HUES64 (cell line): ENCODE results near the gene CPTP. TPM values are rescaled to one million over a fixed set of nuclear protein-coding genes. Genes with fewer than 3 reads are reported as not detected.
A peak's percentile ranks its signal among the peaks of the same experiment; 100 is the strongest.

Experiments used
- H3K27ac ChIP-seq: 2 replicates; pipeline ENCODE4 v1.7.0; 2013; ENCODE audit warnings: low read depth, low read length, inconsistent platforms
- H3K27me3 ChIP-seq: 2 replicates; pipeline ENCODE4 v1.6.1; 2013; ENCODE audit warnings: mild to moderate bottlenecking, low read length; ENCODE audit not compliant: insufficient read depth
- H3K36me3 ChIP-seq: 2 replicates; pipeline ENCODE4 v1.6.1; 2013; ENCODE audit warnings: mild to moderate bottlenecking, low read length; ENCODE audit not compliant: insufficient read depth
- H3K4me1 ChIP-seq: 2 replicates; pipeline ENCODE4 v1.6.1; 2013; ENCODE audit warnings: mild to moderate bottlenecking, low read length, moderate library complexity; ENCODE audit not compliant: insufficient read depth
- H3K4me3 ChIP-seq: 2 replicates; pipeline ENCODE4 v1.5.1; 2013; ENCODE audit warnings: mild to moderate bottlenecking, low read length, moderate library complexity
- H3K9ac ChIP-seq: 2 replicates; pipeline ENCODE4 v1.6.1; 2013; ENCODE audit warnings: mild to moderate bottlenecking, low read depth, low read length
- H3K9me3 ChIP-seq: 2 replicates; pipeline ENCODE4 v1.6.1; 2013; ENCODE audit warnings: low read depth, low read length; ENCODE audit not compliant: insufficient read depth
- WGBS: fragments of 150-250, 120-280 bp; methylation state at CpG from one replicate; pipeline ENCODE4 v1.1.7; 2013; ENCODE audit warnings: missing lambda C conversion rate; 5-methylcytosine and 5-hydroxymethylcytosine counted together
- polyA plus RNA-seq, 2 experiments: library from polyadenylated mRNA; stranded (reverse); fragments of 50-300 nt; gene quantifications; one replicate each; pipeline ENCODE4 v1.2.3, GENCODE V29; 2013

The CPTP gene
- polyA plus RNA-seq (2013, experiment 1 of 2) = 10.1 TPM
- polyA plus RNA-seq (2013, experiment 2 of 2) = 10.2 TPM

- no peaks in the 10 kb centered on the region for H3K9me3 ChIP-seq
- peak within 1 kb of the TSS; percentile 99 for H3K4me3 ChIP-seq
- peaks cover 6% of the 10 kb centered on the region for H3K36me3 ChIP-seq
- peak within 1 kb of the TSS; percentile 67 for H3K27ac ChIP-seq
- H3K9ac ChIP-seq = peak within 1 kb of the TSS; percentile 93
- H3K27me3 ChIP-seq = no peaks in the 10 kb centered on the region
- H3K4me1 ChIP-seq = peaks cover 5% of the 10 kb centered on the region; the same call in 1 of the 2 replicates
- WGBS = under 1% methylated on average over 83 of the region's 84 CpGs
Observed at GRCh38 chr1:1324524-1325287, at the start of gene CPTP, which contains the start of gene INTS11. Gene CPTP, plus strand, starts transcription at chr1:1324802. Its CDS starts 2,109 bp downstream, at chr1:1326911. Gene INTS11, minus strand, starts transcription at chr1:1324660. Its CDS starts 52 bp downstream, at chr1:1324608.

- WGBS = 97% methylated on average over 15 of the region's 15 CpGs
- H3K9ac ChIP-seq = no peak overlapping the region
- H3K9me3 ChIP-seq = no peaks in the 10 kb centered on the region
- H3K36me3 ChIP-seq = peaks cover 9% of the 10 kb centered on the region; the same call in 1 of the 2 replicates
- H3K4me3 ChIP-seq = no peak overlapping the region
- no peaks in the 10 kb centered on the region for H3K27me3 ChIP-seq
- no peaks in the 10 kb centered on the region; the same call in 1 of the 2 replicates for H3K4me1 ChIP-seq
- H3K27ac ChIP-seq = no peak overlapping the region
Observed at GRCh38 chr1:1274931-1275431, 49.6 kb upstream of the CPTP start.

- WGBS = 91% methylated on average over 9 of the region's 9 CpGs
- Histone ChIP-seq H3K36me3 (peaks cover 9% of the 10 kb centered on the region; the same call in 1 of the 2 replicates), H3K4me3 (no peak overlapping the region), H3K9ac (no peak overlapping the region), H3K27ac (no peak overlapping the region), H3K9me3 (no peaks in the 10 kb centered on the region), H3K4me1 (no peaks in the 10 kb centered on the region; the same call in 1 of the 2 replicates), H3K27me3 (no peaks in the 10 kb centered on the region)
Observed at GRCh38 chr1:1275836-1276235, 48.8 kb upstream of the CPTP start.

- WGBS = 94% methylated on average over 13 of the region's 13 CpGs
- no peaks in the 10 kb centered on the region for H3K4me1 ChIP-seq
Observed at GRCh38 chr1:1278620-1279019, 46.0 kb upstream of the CPTP start.

GRCh38 chr1:1279028-1279427 lies 45.6 kb upstream of the CPTP start:
- Histone ChIP-seq H3K9me3 (no peaks in the 10 kb centered on the region), H3K4me3 (no peak overlapping the region), H3K27me3 (no peaks in the 10 kb centered on the region), H3K9ac (no peak overlapping the region), H3K36me3 (no peaks in the 10 kb centered on the region), H3K27ac (no peak overlapping the region), H3K4me1 (no peaks in the 10 kb centered on the region)
- WGBS = 93% methylated on average over 16 of the region's 17 CpGs

More at GRCh38 chr1:1278620-1279019, 46.0 kb upstream of the CPTP start:
- no peaks in the 10 kb centered on the region for H3K27me3 ChIP-seq
- no peak overlapping the region for H3K9ac ChIP-seq
- H3K27ac ChIP-seq = no peak overlapping the region
- H3K9me3 ChIP-seq = no peaks in the 10 kb centered on the region
- no peak overlapping the region for H3K4me3 ChIP-seq
- H3K36me3 ChIP-seq = no peaks in the 10 kb centered on the region

- H3K36me3 ChIP-seq = no peaks in the 10 kb centered on the region
- no peak overlapping the region for H3K27ac ChIP-seq
- no peak overlapping the region for H3K9ac ChIP-seq
- no peak overlapping the region for H3K4me3 ChIP-seq
- no peaks in the 10 kb centered on the region for H3K4me1 ChIP-seq
- H3K27me3 ChIP-seq = no peaks in the 10 kb centered on the region
- H3K9me3 ChIP-seq = no peaks in the 10 kb centered on the region
- WGBS = 92% methylated on average over 21 of the region's 21 CpGs
Observed at GRCh38 chr1:1280782-1281481, 43.7 kb upstream of the CPTP start.

- Histone ChIP-seq H3K36me3 (no peaks in the 10 kb centered on the region), H3K27ac (no peak overlapping the region), H3K4me3 (no peak overlapping the region), H3K4me1 (no peaks in the 10 kb centered on the region), H3K27me3 (no peaks in the 10 kb centered on the region), H3K9me3 (no peaks in the 10 kb centered on the region), H3K9ac (no peak overlapping the region)
- WGBS = 83% methylated on average over 26 of the region's 26 CpGs
Observed at GRCh38 chr1:1281533-1282321, 42.9 kb upstream of the CPTP start.

- Histone ChIP-seq H3K4me1 (no peaks in the 10 kb centered on the region), H3K9me3 (no peaks in the 10 kb centered on the region), H3K27ac (no peak overlapping the region), H3K36me3 (no peaks in the 10 kb centered on the region), H3K4me3 (no peak overlapping the region), H3K27me3 (no peaks in the 10 kb centered on the region), H3K9ac (no peak overlapping the region)
- 93% methylated on average over 14 of the region's 14 CpGs for WGBS
Observed at GRCh38 chr1:1282998-1283397, 41.6 kb upstream of the CPTP start.

- no peaks in the 10 kb centered on the region for H3K4me1 ChIP-seq
- H3K4me3 ChIP-seq = no peak overlapping the region
- WGBS = 62% methylated on average over 4 of the region's 9 CpGs
- no peak overlapping the region for H3K27ac ChIP-seq
- H3K36me3 ChIP-seq = no peaks in the 10 kb centered on the region
- no peaks in the 10 kb centered on the region for H3K27me3 ChIP-seq
- H3K9ac ChIP-seq = no peak overlapping the region
- no peaks in the 10 kb centered on the region for H3K9me3 ChIP-seq
Observed at GRCh38 chr1:1283821-1284220, 40.8 kb upstream of the CPTP start.

GRCh38 chr1:1284221-1285101 lies 40.1 kb upstream of the CPTP start:
- no peak overlapping the region for H3K4me3 ChIP-seq
- H3K4me1 ChIP-seq = no peaks in the 10 kb centered on the region
- WGBS = 93% methylated on average over 28 of the region's 32 CpGs
- no peaks in the 10 kb centered on the region for H3K27me3 ChIP-seq
- no peaks in the 10 kb centered on the region for H3K36me3 ChIP-seq
- H3K9me3 ChIP-seq = no peaks in the 10 kb centered on the region
- H3K27ac ChIP-seq = no peak overlapping the region
- H3K9ac ChIP-seq = no peak overlapping the region
